Endothelial cell of umbilical vein (primary cell): Measurements from ENCODE around the gene RBM18. TPM values are rescaled to one million over a fixed set of nuclear protein-coding genes. Genes with fewer than 3 reads are reported as not detected.

Experiments
- BruUV-seq: library from RNA; stranded (reverse); fragments of 400-500 nt; replicated peaks from 2 replicates; lab custom pipeline; 2021; lab: Mats Ljungman, UMichigan
- CTCF ChIA-PET: fragments of 300-600, 350-600 bp; sonication (Branson Sonifier 250); formaldehyde crosslinking; loops from one replicate; lab custom pipeline; 2021; ENCODE audit warnings: antibody characterized with exemption, inconsistent platforms; lab: Charles Lee
- POLR2A ChIA-PET: fragments of 300-600, 350-600 bp; sonication (Branson Sonifier 250); formaldehyde crosslinking; loops from one replicate; lab custom pipeline; 2021; ENCODE audit warnings: antibody characterized with exemption, inconsistent platforms; lab: Charles Lee
- DNase-seq: peaks from one replicate; pipeline ENCODE4 v3.0.0-alpha.2; 2011; ENCODE audit warnings: low read depth, low spot score
- FAIRE-seq: peaks from 2 replicates; lab custom pipeline; 2011; peaks lifted over from hg19 to GRCh38; lab: Jason Lieb, UNC
- H2AFZ ChIP-seq: 2 replicates; pipeline ENCODE4 v1.6.0; 2012; ENCODE audit warnings: low read depth, low read length, control low read depth, inconsistent platforms
- H3K27ac ChIP-seq: 2 replicates; pipeline ENCODE4 v1.5.1; 2011; ENCODE audit warnings: low read depth, mild to moderate bottlenecking, control low read depth, low read length, moderate library complexity; ENCODE audit not compliant: insufficient read depth
- H3K27me3 ChIP-seq, 2 experiments: 2 replicates each; pipeline versions ENCODE4 v1.6.0 to v1.6.1; 2011; ENCODE audit warnings: low read length in 2 of 2, mixed read lengths in 1 of 2; ENCODE audit not compliant: control insufficient read depth in 2 of 2, insufficient read depth in 2 of 2
- H3K36me3 ChIP-seq, 2 experiments: 2 replicates in 1 of 2; 3 replicates in 1 of 2; pipeline ENCODE4 v1.5.1; 2011; ENCODE audit warnings: low read length in 2 of 2, mild to moderate bottlenecking in 1 of 2, moderate library complexity in 1 of 2; ENCODE audit not compliant: control insufficient read depth in 2 of 2, insufficient read depth in 2 of 2; ENCODE audit errors: extremely low read depth in 1 of 2
- H3K4me1 ChIP-seq: 3 replicates; pipeline ENCODE4 v1.5.1; 2011; ENCODE audit warnings: mild to moderate bottlenecking, low read length; ENCODE audit not compliant: control insufficient read depth, insufficient read depth; ENCODE audit errors: extremely low read depth
- H3K4me2 ChIP-seq: 2 replicates; pipeline ENCODE4 v1.6.1; 2011; ENCODE audit warnings: low read length, control low read depth, mixed read lengths; ENCODE audit not compliant: insufficient read depth
- H3K4me3 ChIP-seq, 3 experiments: fragments of 200-600 bp in 1 of 3; sonication (generic), shearing (Covaris generic) in 1 of 3; replicated peaks in 1 of 3; 2 replicates each; pipeline ENCODE4 v1.5.1; 2011 to 2016; ENCODE audit warnings: control low read depth in 3 of 3, low read length in 3 of 3, mild to moderate bottlenecking in 2 of 3, inconsistent platforms in 1 of 3, low read depth in 1 of 3, moderate library complexity in 1 of 3; ENCODE audit not compliant: insufficient read depth in 1 of 3
- H3K79me2 ChIP-seq: 2 replicates; pipeline ENCODE4 v1.6.0; 2012; ENCODE audit warnings: low read length, inconsistent platforms; ENCODE audit not compliant: control insufficient read depth, insufficient read depth
- H3K9ac ChIP-seq: replicated peaks from 2 replicates; pipeline ENCODE3; 2011; ENCODE audit warnings: low read length, control low read depth; ENCODE audit not compliant: insufficient read depth; ENCODE audit errors: extremely low read depth
- H3K9me1 ChIP-seq: replicated peaks from 3 replicates; pipeline ENCODE4 v1.6.0; 2011; ENCODE audit warnings: mild to moderate bottlenecking, low read length; ENCODE audit not compliant: control insufficient read depth, insufficient read depth; ENCODE audit errors: extremely low read depth
- H3K9me3 ChIP-seq: replicated peaks from 2 replicates; pipeline ENCODE4 v1.5.1; 2012; ENCODE audit warnings: low read length, inconsistent platforms; ENCODE audit not compliant: control insufficient read depth, insufficient read depth
- H4K20me1 ChIP-seq: replicated peaks from 2 replicates; pipeline ENCODE3; 2011; ENCODE audit warnings: mild to moderate bottlenecking, low read length; ENCODE audit not compliant: control insufficient read depth, insufficient read depth; ENCODE audit errors: extremely low read depth
- EZH2 ChIP-seq: IDR thresholded peaks from 2 replicates; pipeline ENCODE4 v1.6.1; 2012; ENCODE audit warnings: borderline replicate concordance, low read depth, mild to moderate bottlenecking, moderate library complexity, low read length, inconsistent platforms; ENCODE audit not compliant: severe bottlenecking
- FOS ChIP-seq: IDR thresholded peaks from 2 replicates; pipeline ENCODE4 v1.6.1; 2011; ENCODE audit warnings: mild to moderate bottlenecking, low read length, moderate library complexity, borderline replicate concordance; ENCODE audit not compliant: insufficient read depth
- GATA2 ChIP-seq: IDR thresholded peaks from 2 replicates; pipeline ENCODE4 v1.7.0; 2011; ENCODE audit warnings: low read depth, mild to moderate bottlenecking, moderate library complexity, mixed read lengths, low read length; ENCODE audit not compliant: insufficient read length, insufficient read depth
- JUN ChIP-seq: IDR thresholded peaks from 2 replicates; pipeline ENCODE4 v1.6.1; 2011; ENCODE audit warnings: borderline replicate concordance, low read depth; ENCODE audit not compliant: insufficient read length, insufficient read depth
- MYC ChIP-seq: IDR thresholded peaks from one replicate; pipeline ENCODE4 v1.6.1; 2011; ENCODE audit warnings: mild to moderate bottlenecking, low read depth, low read length
- POLR2A ChIP-seq: IDR thresholded peaks from 2 replicates; pipeline ENCODE4 v1.6.1; 2012; ENCODE audit warnings: low read depth, mild to moderate bottlenecking, control low read depth, low read length
- POLR2AphosphoS5 ChIP-seq: IDR thresholded peaks from 2 replicates; pipeline ENCODE4 v1.6.1; 2012; ENCODE audit warnings: low read depth, mild to moderate bottlenecking, control low read depth, low read length, moderate library complexity; ENCODE audit not compliant: insufficient read depth
- dilution Hi-C: fragments of 300-500 bp; cut with MboI; formaldehyde crosslinking; loops from one replicate; pipeline ENCODE4 v1.15.0; 2019; ENCODE audit warnings: low sequenced_read_pairs; ENCODE audit not compliant: extremely low pct_ligation_motif_present
- intact Hi-C: fragments of 100-400 bp; cut with micrococcal nuclease; formaldehyde crosslinking; loops from one replicate; pipeline ENCODE4 v1.10.0; 2022
- polyA plus RNA-seq, 4 experiments: library from polyadenylated mRNA; depleted of rRNA in 3 of 4; stranded (reverse) in 3 of 4; unstranded in 1 of 4; fragments of >200 nt; gene quantifications; 2 replicates each; pipeline versions ENCODE4 v1.2.1 to v1.2.3, GENCODE V29; 2011 to 2012; ENCODE audit warnings: missing spikeins in 1 of 4
- total RNA-seq: library from RNA; stranded (reverse); gene quantifications from 2 replicates; pipeline ENCODE4 v1.2.3, GENCODE V29; 2021
- TF ChIP-seq, protein P1 (sequence below): IDR thresholded peaks from 2 replicates; pipeline ENCODE4 v1.6.1; 2011; ENCODE audit not compliant: insufficient read depth, insufficient read length
- TF ChIP-seq, protein P2 (sequence below), 2 donors: IDR thresholded peaks; 1 replicate in 1 of 2; 2 replicates in 1 of 2; pipeline ENCODE4 v1.5.1; 2011; ENCODE audit warnings: low read length in 2 of 2, mild to moderate bottlenecking in 2 of 2, moderate library complexity in 2 of 2, control low read depth in 1 of 2, inconsistent platforms in 1 of 2, low read depth in 1 of 2; ENCODE audit not compliant: insufficient read depth in 1 of 2; ENCODE audit errors: extremely low read depth in 1 of 2

The RBM18 gene
- total and polyA plus RNA-seq, 2 donors (not counting 3 experiments of a cell fraction or from before 2014, with no cell fraction given), result 7.9 to 26.9 TPM

DNA sequence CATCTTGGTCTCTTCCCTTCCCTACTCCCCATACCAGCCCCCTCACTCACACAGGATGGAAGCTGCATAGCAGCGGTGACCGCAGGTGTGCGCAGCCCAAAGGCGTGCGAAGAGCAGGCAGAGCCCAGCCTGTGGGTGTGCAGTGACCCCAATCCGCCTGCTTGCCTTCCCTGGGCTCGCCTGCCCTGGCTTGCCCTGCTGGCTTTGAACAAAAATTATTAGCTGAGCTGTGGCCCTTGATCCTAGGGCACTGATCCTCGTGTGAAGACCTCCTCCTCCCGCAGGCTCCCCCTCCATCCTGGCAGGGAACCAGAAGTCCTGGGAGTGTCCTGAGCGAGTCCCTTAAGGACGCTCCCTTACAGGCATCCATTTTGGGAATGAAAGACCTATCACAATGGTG is 73.1 kb downstream of the RBM18 start:
- no peaks in the 10 kb centered on the region for H3K4me1 ChIP-seq
- H3K27me3 ChIP-seq, result no peaks in the 10 kb centered on the region
- H4K20me1 ChIP-seq, result no peaks in the 10 kb centered on the region
- H3K4me2 ChIP-seq, result no peak overlapping the region
- dilution Hi-C loops, result no loop called here
- DNase-seq (no peak), FAIRE-seq (no peak)
- no peaks in the 10 kb centered on the region for H3K36me3 ChIP-seq
- intact Hi-C loops, result no loop called here
- ChIA-PET POLR2A (no interaction called here), CTCF (interaction anchor here (1.1 to 2.5 kb wide), 7 partner anchors 9 to 159 kb away, joined by 3 to 10 read pairs (median 6); no protein-coding TSS in a partner anchor)
- H2AFZ ChIP-seq, result no peak overlapping the region
- no peak overlapping the region for H3K9ac ChIP-seq
- no peaks in the 10 kb centered on the region for H3K9me1 ChIP-seq
- no peak overlapping the region for H3K4me3 ChIP-seq
- H3K27ac ChIP-seq, result no peak overlapping the region
- H3K9me3 ChIP-seq, result no peaks in the 10 kb centered on the region
- no peaks in the 10 kb centered on the region for H3K79me2 ChIP-seq
- TF ChIP-seq, protein P1, sequence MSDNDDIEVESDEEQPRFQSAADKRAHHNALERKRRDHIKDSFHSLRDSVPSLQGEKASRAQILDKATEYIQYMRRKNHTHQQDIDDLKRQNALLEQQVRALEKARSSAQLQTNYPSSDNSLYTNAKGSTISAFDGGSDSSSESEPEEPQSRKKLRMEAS, result no peak
- TF ChIP-seq MYC (no peak), EZH2 (no peak), JUN (no peak), FOS (no peak), POLR2A (no peak), GATA2 (no peak), POLR2AphosphoS5 (no peak)
- TF ChIP-seq, protein P2, sequence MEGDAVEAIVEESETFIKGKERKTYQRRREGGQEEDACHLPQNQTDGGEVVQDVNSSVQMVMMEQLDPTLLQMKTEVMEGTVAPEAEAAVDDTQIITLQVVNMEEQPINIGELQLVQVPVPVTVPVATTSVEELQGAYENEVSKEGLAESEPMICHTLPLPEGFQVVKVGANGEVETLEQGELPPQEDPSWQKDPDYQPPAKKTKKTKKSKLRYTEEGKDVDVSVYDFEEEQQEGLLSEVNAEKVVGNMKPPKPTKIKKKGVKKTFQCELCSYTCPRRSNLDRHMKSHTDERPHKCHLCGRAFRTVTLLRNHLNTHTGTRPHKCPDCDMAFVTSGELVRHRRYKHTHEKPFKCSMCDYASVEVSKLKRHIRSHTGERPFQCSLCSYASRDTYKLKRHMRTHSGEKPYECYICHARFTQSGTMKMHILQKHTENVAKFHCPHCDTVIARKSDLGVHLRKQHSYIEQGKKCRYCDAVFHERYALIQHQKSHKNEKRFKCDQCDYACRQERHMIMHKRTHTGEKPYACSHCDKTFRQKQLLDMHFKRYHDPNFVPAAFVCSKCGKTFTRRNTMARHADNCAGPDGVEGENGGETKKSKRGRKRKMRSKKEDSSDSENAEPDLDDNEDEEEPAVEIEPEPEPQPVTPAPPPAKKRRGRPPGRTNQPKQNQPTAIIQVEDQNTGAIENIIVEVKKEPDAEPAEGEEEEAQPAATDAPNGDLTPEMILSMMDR (IDR thresholded peaks at IDR 0.05; ENCODE audit: extremely low read depth in 1 of 2, insufficient read depth in 1 of 2, low read depth in 1 of 2, low read length in 2 of 2), result no peak
- no TSS peak for BruUV-seq
